Cardiac fibroblast (primary cell): ENCODE measurements around the gene C12orf50.
A peak's percentile ranks its signal among the peaks of the same experiment; 100 is the strongest.

Experiments used
- DNase-seq, 2 donors: peaks; one replicate each; pipeline versions ENCODE4 v3.0.0 to v3.0.0-alpha.2; 2010; ENCODE audit warnings: low read depth in 2 of 2
- H3K4me3 ChIP-seq, 2 donors: replicated peaks in 1 of 2; 1 replicate in 1 of 2; 2 replicates in 1 of 2; pipeline ENCODE4 v1.5.1; 2011; ENCODE audit warnings: low read depth in 2 of 2, low read length in 2 of 2, mild to moderate bottlenecking in 2 of 2, moderate library complexity in 1 of 2
- TF ChIP-seq, protein P1 (sequence below): IDR thresholded peaks from one replicate; pipeline ENCODE4 v1.5.1; 2011; ENCODE audit warnings: low read depth, mild to moderate bottlenecking, low read length, inconsistent platforms

C12orf50 gene

GRCh38 chr12:88056571-88056970 lies 27.4 kb upstream of the C12orf50 start:
- TF ChIP-seq, protein P1, sequence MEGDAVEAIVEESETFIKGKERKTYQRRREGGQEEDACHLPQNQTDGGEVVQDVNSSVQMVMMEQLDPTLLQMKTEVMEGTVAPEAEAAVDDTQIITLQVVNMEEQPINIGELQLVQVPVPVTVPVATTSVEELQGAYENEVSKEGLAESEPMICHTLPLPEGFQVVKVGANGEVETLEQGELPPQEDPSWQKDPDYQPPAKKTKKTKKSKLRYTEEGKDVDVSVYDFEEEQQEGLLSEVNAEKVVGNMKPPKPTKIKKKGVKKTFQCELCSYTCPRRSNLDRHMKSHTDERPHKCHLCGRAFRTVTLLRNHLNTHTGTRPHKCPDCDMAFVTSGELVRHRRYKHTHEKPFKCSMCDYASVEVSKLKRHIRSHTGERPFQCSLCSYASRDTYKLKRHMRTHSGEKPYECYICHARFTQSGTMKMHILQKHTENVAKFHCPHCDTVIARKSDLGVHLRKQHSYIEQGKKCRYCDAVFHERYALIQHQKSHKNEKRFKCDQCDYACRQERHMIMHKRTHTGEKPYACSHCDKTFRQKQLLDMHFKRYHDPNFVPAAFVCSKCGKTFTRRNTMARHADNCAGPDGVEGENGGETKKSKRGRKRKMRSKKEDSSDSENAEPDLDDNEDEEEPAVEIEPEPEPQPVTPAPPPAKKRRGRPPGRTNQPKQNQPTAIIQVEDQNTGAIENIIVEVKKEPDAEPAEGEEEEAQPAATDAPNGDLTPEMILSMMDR: no peak
- DNase-seq: peak in 1 of 2 donors; percentile 14
- no peak overlapping the region for H3K4me3 ChIP-seq

DNA sequence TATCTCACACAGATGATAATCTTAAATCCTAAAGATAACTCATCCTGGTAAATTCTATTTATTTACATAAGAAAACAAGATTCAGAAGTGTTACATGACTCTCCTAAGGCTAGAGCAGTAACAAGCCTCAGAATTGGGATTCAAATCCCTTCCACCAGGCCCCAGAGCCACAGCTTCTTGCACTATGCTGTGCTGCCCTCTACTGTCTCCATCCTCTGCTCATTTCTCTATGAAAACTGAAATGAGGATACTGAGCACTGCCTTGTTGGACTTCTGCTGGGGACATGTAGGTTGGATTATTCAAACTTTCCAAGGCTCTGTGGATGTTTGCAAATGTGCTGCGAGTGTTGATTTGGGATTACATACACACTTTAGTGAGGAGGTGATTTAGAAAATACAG lies 23.5 kb upstream of the C12orf50 start:
- TF ChIP-seq, protein P1: peak; percentile 48
- H3K4me3 ChIP-seq: no peak overlapping the region
- peak; percentile 59 to 67 for DNase-seq

- TF ChIP-seq, protein P1: no peak
- no peak overlapping the region for H3K4me3 ChIP-seq
- DNase-seq: no peak
These were observed 14.8 kb upstream of the C12orf50 start for GRCh38 chr12:88044035-88044434.

DNA sequence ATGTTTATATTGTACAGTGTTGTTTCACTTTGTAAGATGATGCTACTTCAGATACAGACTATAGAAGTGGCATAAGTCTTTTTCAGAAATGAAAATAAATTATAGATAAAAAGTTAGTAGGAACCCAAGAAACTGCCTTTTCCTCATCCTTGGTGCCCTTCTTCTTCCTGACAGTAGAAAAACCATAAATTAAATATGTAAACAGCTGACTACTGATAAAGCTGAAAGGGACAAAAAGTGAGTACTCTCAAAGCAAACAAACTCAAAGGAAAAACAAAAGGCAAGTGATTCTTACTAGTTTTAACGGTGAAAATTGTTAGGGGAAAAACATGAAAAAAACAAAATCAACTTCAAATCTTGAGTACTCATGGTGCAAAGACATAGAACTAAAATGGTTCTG lies 8.6 kb upstream of the C12orf50 start:
- H3K4me3 ChIP-seq: no peak overlapping the region
- DNase-seq: no peak

DNA sequence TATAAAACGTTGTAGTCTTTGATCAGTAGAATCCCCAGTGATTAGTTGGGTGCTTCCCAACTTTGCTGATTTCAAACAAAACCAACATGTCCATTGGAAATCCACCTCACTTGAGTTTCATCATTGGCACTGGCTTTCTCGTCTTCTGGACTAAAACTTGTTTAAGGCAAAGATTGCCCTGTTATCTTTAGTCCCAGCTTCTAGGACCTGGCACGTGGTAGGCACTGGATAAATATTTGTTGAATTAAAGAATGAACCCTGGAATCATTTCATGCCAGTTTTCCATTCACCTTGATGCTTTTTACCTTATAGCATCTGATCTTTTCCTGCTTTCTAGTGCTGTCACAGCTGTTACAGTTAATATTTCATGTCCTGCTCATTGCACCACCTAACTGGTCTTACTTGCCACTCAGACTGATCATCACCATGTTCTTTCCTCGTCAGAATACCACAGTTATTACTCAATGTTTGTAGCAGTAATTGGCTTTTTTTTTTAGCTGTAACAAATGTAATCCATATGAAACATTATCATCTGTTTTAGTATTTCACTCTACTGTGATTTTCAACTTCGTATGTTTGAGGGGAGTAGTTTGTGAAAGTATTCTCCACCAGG lies 7.3 kb upstream of the C12orf50 start:
- peak; percentile 30 to 61 for DNase-seq
- H3K4me3 ChIP-seq: peak overlapping the region; percentile 77 to 87
- TF ChIP-seq, protein P1: no peak

More for the DNA sequence above, 8.6 kb upstream of the C12orf50 start:
- TF ChIP-seq, protein P1: no peak

DNA sequence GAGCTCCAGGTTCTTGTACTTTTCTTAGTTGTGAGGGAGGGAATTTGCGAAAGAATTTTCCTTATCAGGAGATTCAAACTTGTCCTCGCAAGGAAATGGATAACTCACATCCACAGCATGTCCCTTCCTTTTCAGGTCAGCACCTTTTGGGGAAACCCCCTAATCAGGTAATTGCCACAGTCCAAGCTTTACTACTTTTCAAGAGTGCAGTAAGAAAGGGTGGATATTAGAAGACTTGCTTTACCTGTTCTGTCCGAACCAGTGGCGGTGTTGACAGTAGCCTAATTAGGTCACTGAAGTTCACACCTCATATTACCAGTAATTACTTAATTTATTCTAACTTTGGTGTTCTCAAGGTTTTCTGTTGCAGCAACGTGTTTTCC lies 6.7 kb upstream of the C12orf50 start:
- TF ChIP-seq, protein P1: no peak
- peak overlapping the region; percentile 77 to 87 for H3K4me3 ChIP-seq
- no peak for DNase-seq
